PC-3 (cell line): ENCODE measurements around the gene MRPL39. TPM values are rescaled to one million over a fixed set of nuclear protein-coding genes. Genes with fewer than 3 reads are reported as not detected.

Source experiments
- ATAC-seq: fragments of 200-7000 bp; cut with Tn5 transposase; 2 replicates; pipeline ENCODE4 v1.9.1; 2020; ENCODE audit warnings: mild to moderate bottlenecking, moderate library complexity
- BruUV-seq: library from RNA; stranded (reverse); fragments of 400-500 nt; replicated peaks from 2 replicates; lab custom pipeline; 2021; lab: Mats Ljungman, UMichigan
- CTCF ChIA-PET: fragments of 300-600 bp; sonication (Branson Sonifier 250); formaldehyde crosslinking; loops from one replicate; lab custom pipeline; 2022; ENCODE audit warnings: antibody characterized with exemption; lab: Charles Lee
- POLR2A ChIA-PET: fragments of 300-600 bp; sonication (Branson Sonifier 250); formaldehyde crosslinking; loops from one replicate; lab custom pipeline; 2022; ENCODE audit warnings: antibody characterized with exemption; ENCODE audit not compliant: unreplicated experiment; lab: Charles Lee
- DNase-seq: peaks from one replicate; pipeline ENCODE4 v3.0.0-alpha.2; 2015
- H2AFZ ChIP-seq: fragments of 300-600 bp; sonication (generic); 2 replicates; pipeline ENCODE4 v1.6.0; 2016; ENCODE audit warnings: antibody characterized with exemption, low read length
- H3F3A ChIP-seq: fragments of 300-600 bp; sonication (generic); one replicate; pipeline ENCODE4 v1.6.0; 2017; ENCODE audit warnings: antibody characterized with exemption, low read length, control low read depth, mild to moderate bottlenecking; ENCODE audit not compliant: unreplicated experiment
- H3K27ac ChIP-seq: fragments of 300-600 bp; sonication (generic); 2 replicates; pipeline ENCODE4 v1.5.1; 2016; ENCODE audit warnings: mild to moderate bottlenecking, low read length
- H3K27me3 ChIP-seq: fragments of 300-600 bp; sonication (generic); 2 replicates; pipeline ENCODE4 v1.6.1; 2016; ENCODE audit warnings: low read length, mixed read lengths
- H3K36me3 ChIP-seq: fragments of 300-600 bp; sonication (generic); 2 replicates; pipeline ENCODE4 v1.6.1; 2016; ENCODE audit warnings: low read depth, mixed run types, low read length, mixed read lengths
- H3K4me1 ChIP-seq: fragments of 300-600 bp; sonication (generic); 2 replicates; pipeline ENCODE4 v1.5.1; 2016; ENCODE audit warnings: low read length; ENCODE audit not compliant: insufficient read depth
- H3K4me2 ChIP-seq: fragments of 300-600 bp; sonication (generic); 2 replicates; pipeline ENCODE4 v1.6.0; 2016; ENCODE audit warnings: low read length
- H3K4me3 ChIP-seq: fragments of 300-600 bp; sonication (generic); 2 replicates; pipeline ENCODE4 v1.5.1; 2016; ENCODE audit warnings: mild to moderate bottlenecking, low read length, mixed read lengths
- H3K79me2 ChIP-seq: fragments of 300-600 bp; sonication (generic); 2 replicates; pipeline ENCODE4 v1.6.1; 2017; ENCODE audit warnings: low read length, mixed read lengths
- H3K9ac ChIP-seq: fragments of 300-600 bp; sonication (generic); 2 replicates; pipeline ENCODE4 v1.6.0; 2016; ENCODE audit warnings: mild to moderate bottlenecking, low read length
- H3K9me2 ChIP-seq: fragments of 300-600 bp; sonication (generic); replicated peaks from 2 replicates; pipeline ENCODE4 v1.6.1; 2016; ENCODE audit warnings: mixed run types, low read length, mixed read lengths
- H3K9me3 ChIP-seq: fragments of 300-600 bp; sonication (generic); 2 replicates; pipeline ENCODE4 v1.6.1; 2016; ENCODE audit warnings: low read length, mixed read lengths
- H4K20me1 ChIP-seq: fragments of 300-600 bp; sonication (generic); 2 replicates; pipeline ENCODE4 v1.6.1; 2016; ENCODE audit warnings: low read length, mixed read lengths
- EZH2 ChIP-seq: fragments of 300-600 bp; sonication (generic); IDR thresholded peaks from one replicate; pipeline ENCODE4 v1.6.1; 2017; ENCODE audit warnings: antibody characterized with exemption, mild to moderate bottlenecking, low read length; ENCODE audit not compliant: unreplicated experiment
- EZH2phosphoT487 ChIP-seq: fragments of 300-600 bp; sonication (generic); IDR thresholded peaks from 2 replicates; pipeline ENCODE4 v1.6.1; 2018; ENCODE audit warnings: mild to moderate bottlenecking, antibody characterized with exemption, low read length, borderline replicate concordance
- intact Hi-C: fragments of 100-400 bp; cut with micrococcal nuclease; formaldehyde crosslinking; loops from 2 replicates; pipeline ENCODE4 v1.9.0; 2023
- total RNA-seq: library from RNA; depleted of rRNA; stranded (reverse); fragments of >200 nt; gene quantifications from 2 replicates; pipeline ENCODE4 v1.2.3, GENCODE V29; 2014
- TF ChIP-seq, protein P1 (sequence below): fragments of 300-600 bp; sonication (generic); conservative IDR thresholded peaks from 2 replicates; pipeline ENCODE4 v1.5.1; 2017; ENCODE audit warnings: antibody characterized with exemption, low read depth, mild to moderate bottlenecking, low read length

The MRPL39 gene
- total RNA-seq, 1 experiment from 2014 or later, result 107 TPM

GRCh38 chr21:25566645-25567044 lies 40.6 kb downstream of the MRPL39 start:
- Histone ChIP-seq H3K4me1 (peaks cover 10% of the 10 kb centered on the region), H3K27me3 (no peaks in the 10 kb centered on the region), H3F3A (no peaks in the 10 kb centered on the region), H3K4me2 (no peak overlapping the region), H3K9me2 (no peaks in the 10 kb centered on the region), H3K36me3 (no peaks in the 10 kb centered on the region), H4K20me1 (no peaks in the 10 kb centered on the region), H3K79me2 (no peaks in the 10 kb centered on the region), H3K9me3 (no peaks in the 10 kb centered on the region), H3K9ac (no peak overlapping the region), H2AFZ (no peak overlapping the region), H3K27ac (no peak overlapping the region), H3K4me3 (no peak overlapping the region)
- ATAC-seq, result no peak
- CTCF ChIA-PET, result no interaction called here
- DNase-seq, result no peak
- intact Hi-C loops, result no loop called here
- POLR2A ChIA-PET, result interaction anchor here (0.7 kb wide), 1 partner anchor 181 kb away, joined by 6 read pairs; no protein-coding TSS in a partner anchor
- TF ChIP-seq EZH2phosphoT487, result no peak
- no TSS peak for BruUV-seq

DNA sequence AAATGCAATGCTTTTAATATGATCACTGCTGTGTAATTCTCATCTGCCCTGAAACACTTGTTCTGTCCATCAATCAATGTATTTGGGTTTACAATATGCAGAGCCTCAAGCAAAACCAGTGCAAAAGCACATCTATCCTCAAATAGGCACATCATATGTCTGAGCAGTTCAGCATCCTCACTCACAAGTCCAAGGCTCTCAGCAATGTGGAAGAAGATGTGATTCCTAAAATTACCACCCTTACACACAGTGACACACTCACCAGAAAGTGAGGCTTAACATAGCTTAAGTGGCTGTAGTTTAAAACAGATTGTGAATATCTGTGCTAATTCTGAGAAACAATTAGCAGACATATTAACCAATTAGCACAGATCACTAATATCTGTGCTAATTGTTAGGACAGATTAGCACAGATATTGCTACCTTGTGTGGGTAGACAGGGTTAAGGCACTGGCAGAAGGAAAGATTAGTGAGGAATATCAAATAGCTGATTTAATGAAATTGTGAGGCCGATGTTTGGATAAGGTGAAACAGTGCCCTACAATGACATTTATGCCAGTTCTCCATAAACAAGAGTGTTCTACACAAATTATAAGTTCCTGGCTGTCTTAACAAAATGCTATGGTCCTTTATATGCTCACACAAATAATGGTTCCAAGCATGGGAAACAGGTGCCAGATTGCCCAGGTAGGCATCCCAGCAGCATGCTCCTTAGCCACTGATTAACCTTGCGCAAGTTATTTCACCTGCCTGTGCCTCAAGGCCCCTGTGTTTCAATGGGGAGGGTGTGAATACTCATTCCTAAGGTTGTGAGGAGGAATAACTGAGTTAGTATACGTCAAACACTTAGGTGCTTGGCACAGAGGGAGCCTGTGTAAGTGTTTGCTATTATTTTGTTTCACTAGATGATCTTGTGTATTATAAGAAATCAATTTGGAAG lies 41.7 kb downstream of the MRPL39 start:
- intact Hi-C loops, result no loop called here
- ChIA-PET POLR2A (no interaction called here), CTCF (no interaction called here)
- DNase-seq (no peak), ATAC-seq (no peak)
- H3K4me1 ChIP-seq, result peaks cover 10% of the 10 kb centered on the region
- H3K36me3 ChIP-seq, result no peaks in the 10 kb centered on the region
- H3K79me2 ChIP-seq, result no peaks in the 10 kb centered on the region
- no peak overlapping the region for H2AFZ ChIP-seq
- H3K9ac ChIP-seq, result no peak overlapping the region
- H4K20me1 ChIP-seq, result no peaks in the 10 kb centered on the region
- H3F3A ChIP-seq, result no peaks in the 10 kb centered on the region
- no peaks in the 10 kb centered on the region for H3K9me3 ChIP-seq
- no peak overlapping the region for H3K4me3 ChIP-seq
- no peak overlapping the region for H3K4me2 ChIP-seq
- H3K27ac ChIP-seq, result no peak overlapping the region
- no peaks in the 10 kb centered on the region for H3K9me2 ChIP-seq
- no peaks in the 10 kb centered on the region for H3K27me3 ChIP-seq
- TF ChIP-seq EZH2phosphoT487, result no peak
- TF ChIP-seq, protein P1, sequence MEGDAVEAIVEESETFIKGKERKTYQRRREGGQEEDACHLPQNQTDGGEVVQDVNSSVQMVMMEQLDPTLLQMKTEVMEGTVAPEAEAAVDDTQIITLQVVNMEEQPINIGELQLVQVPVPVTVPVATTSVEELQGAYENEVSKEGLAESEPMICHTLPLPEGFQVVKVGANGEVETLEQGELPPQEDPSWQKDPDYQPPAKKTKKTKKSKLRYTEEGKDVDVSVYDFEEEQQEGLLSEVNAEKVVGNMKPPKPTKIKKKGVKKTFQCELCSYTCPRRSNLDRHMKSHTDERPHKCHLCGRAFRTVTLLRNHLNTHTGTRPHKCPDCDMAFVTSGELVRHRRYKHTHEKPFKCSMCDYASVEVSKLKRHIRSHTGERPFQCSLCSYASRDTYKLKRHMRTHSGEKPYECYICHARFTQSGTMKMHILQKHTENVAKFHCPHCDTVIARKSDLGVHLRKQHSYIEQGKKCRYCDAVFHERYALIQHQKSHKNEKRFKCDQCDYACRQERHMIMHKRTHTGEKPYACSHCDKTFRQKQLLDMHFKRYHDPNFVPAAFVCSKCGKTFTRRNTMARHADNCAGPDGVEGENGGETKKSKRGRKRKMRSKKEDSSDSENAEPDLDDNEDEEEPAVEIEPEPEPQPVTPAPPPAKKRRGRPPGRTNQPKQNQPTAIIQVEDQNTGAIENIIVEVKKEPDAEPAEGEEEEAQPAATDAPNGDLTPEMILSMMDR, result no peak
- TF ChIP-seq EZH2, result no peak
- no TSS peak for BruUV-seq

DNA sequence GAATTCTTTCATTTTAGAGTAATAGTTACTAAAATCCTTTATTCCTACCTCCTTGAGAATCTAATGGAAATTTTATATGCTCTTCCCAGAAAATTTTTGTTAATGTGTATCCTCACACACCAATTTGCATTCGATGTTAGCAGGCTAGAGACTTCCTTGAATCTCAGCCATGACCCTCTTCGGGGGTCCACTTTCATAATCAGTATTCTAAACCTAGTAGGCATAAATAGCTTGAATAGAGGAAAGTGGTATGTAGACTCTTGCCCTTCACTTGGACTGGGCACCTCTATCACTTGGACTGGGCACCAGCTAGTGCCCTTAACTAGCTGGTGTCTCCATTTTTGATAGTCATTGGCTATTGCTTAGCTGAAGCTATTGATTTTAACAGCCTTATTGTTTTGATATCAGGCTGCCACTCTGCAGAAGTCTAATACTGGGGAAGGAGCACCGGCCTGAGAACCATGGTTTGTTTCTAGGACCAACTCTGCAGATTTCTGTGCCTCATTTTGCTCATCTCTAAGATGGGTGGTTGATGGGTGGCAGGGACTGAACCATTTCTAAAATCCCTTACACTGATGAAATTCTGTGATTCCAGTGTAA lies 42.8 kb downstream of the MRPL39 start:
- Histone ChIP-seq H2AFZ (no peak overlapping the region), H3K9me2 (no peaks in the 10 kb centered on the region), H3K4me1 (peaks cover 12% of the 10 kb centered on the region), H3K79me2 (no peaks in the 10 kb centered on the region), H3K27me3 (no peaks in the 10 kb centered on the region), H3K9ac (no peak overlapping the region), H3K27ac (no peak overlapping the region), H3K9me3 (no peaks in the 10 kb centered on the region), H3F3A (no peaks in the 10 kb centered on the region), H4K20me1 (no peaks in the 10 kb centered on the region), H3K4me2 (no peak overlapping the region), H3K36me3 (no peaks in the 10 kb centered on the region), H3K4me3 (no peak overlapping the region)
- ChIA-PET POLR2A (no interaction called here), CTCF (no interaction called here)
- BruUV-seq, result no TSS peak
- TF ChIP-seq, protein P1, result no peak
- TF ChIP-seq EZH2phosphoT487 (no peak), EZH2 (no peak)
- intact Hi-C loops, result no loop called here
- ATAC-seq (no peak), DNase-seq (no peak)
